HT1080 (cell line): Measurements from ENCODE around the gene TBC1D19. TPM values are rescaled to one million over a fixed set of nuclear protein-coding genes. Genes with fewer than 3 reads are reported as not detected.
A peak's percentile ranks its signal among the peaks of the same experiment; 100 is the strongest.

ENCODE experiments used
- DNase-seq: peaks from one replicate; pipeline ENCODE4 v3.0.0-alpha.2; 2015; ENCODE audit warnings: low read depth
- total RNA-seq: library from RNA; depleted of rRNA; stranded (reverse); fragments of >200 nt; shearing (Covaris generic); gene quantifications from 2 replicates; pipeline ENCODE4 v1.2.3, GENCODE V29; 2014

TBC1D19 gene
- total RNA-seq, 1 experiment from 2014 or later = 4.5 TPM

GRCh38 chr4:26780539-26780938 is 196.7 kb downstream of the TBC1D19 start:
- peak; percentile 81 for DNase-seq

GRCh38 chr4:26782168-26782829 is 198.4 kb downstream of the TBC1D19 start:
- DNase-seq = no peak

- no peak for DNase-seq
These were observed 198.9 kb downstream of the TBC1D19 start for GRCh38 chr4:26782830-26783202.

GRCh38 chr4:26784207-26784865 is 200.5 kb downstream of the TBC1D19 start:
- no peak for DNase-seq

- DNase-seq = no peak
These were observed 201.4 kb downstream of the TBC1D19 start for GRCh38 chr4:26785312-26785711.

- no peak for DNase-seq
These were observed 201.9 kb downstream of the TBC1D19 start for GRCh38 chr4:26785810-26786209.

GRCh38 chr4:26786916-26787315 is 203.0 kb downstream of the TBC1D19 start:
- DNase-seq = no peak

- peak; percentile 92 for DNase-seq
These were observed 203.8 kb downstream of the TBC1D19 start for GRCh38 chr4:26787461-26788340.

- no peak for DNase-seq
These were observed 204.5 kb downstream of the TBC1D19 start for GRCh38 chr4:26788341-26788733.

- DNase-seq = peak; percentile 39
These were observed 205.3 kb downstream of the TBC1D19 start for GRCh38 chr4:26789208-26789607.

- no peak for DNase-seq
These were observed 207.5 kb downstream of the TBC1D19 start for GRCh38 chr4:26791346-26791745.

GRCh38 chr4:26792639-26793038 is 208.8 kb downstream of the TBC1D19 start:
- no peak for DNase-seq

- DNase-seq = no peak
These were observed 209.9 kb downstream of the TBC1D19 start for GRCh38 chr4:26793735-26794134.

- no peak for DNase-seq
These were observed 212.2 kb downstream of the TBC1D19 start for GRCh38 chr4:26796081-26796480.

GRCh38 chr4:26802790-26803189 is 218.9 kb downstream of the TBC1D19 start:
- no peak for DNase-seq

- DNase-seq = no peak
These were observed 219.5 kb downstream of the TBC1D19 start for GRCh38 chr4:26803211-26803861.

- no peak for DNase-seq
These were observed 220.6 kb downstream of the TBC1D19 start for GRCh38 chr4:26804451-26804850.

- no peak for DNase-seq
These were observed 221.0 kb downstream of the TBC1D19 start for GRCh38 chr4:26804925-26805324.
